Immature natural killer cell (primary cell): Measurements from ENCODE around the gene GPATCH4. TPM values are rescaled to one million over a fixed set of nuclear protein-coding genes. Genes with fewer than 3 reads are reported as not detected.
"Not testable (repeated sequence)": the region's sequence is repeated elsewhere in the genome, so short reads cannot be mapped to it uniquely, and the experiment has no call there.

ENCODE experiments used
- DNase-seq, 3 donors: peaks; one replicate each; pipeline ENCODE4 v3.0.0; 2022; ENCODE audit warnings: mixed read lengths in 1 of 3
- H3K27ac Mint-ChIP-seq, 6 donors: one replicate each; pipeline ENCODE4 v1.8.0; 2020; ENCODE audit warnings: mixed read lengths in 6 of 6, mild to moderate bottlenecking in 5 of 6, inconsistent platforms in 4 of 6, moderate library complexity in 3 of 6
- H3K27me3 Mint-ChIP-seq, 3 donors: one replicate each; pipeline ENCODE4 v1.8.0; 2020 to 2021; ENCODE audit warnings: low read depth in 3 of 3, mild to moderate bottlenecking in 3 of 3, mixed read lengths in 3 of 3, moderate library complexity in 3 of 3, inconsistent platforms in 1 of 3
- H3K36me3 Mint-ChIP-seq, 3 donors: one replicate each; pipeline ENCODE4 v1.8.0; 2020; ENCODE audit warnings: mixed read lengths in 3 of 3, inconsistent platforms in 2 of 3, mild to moderate bottlenecking in 2 of 3
- H3K4me1 Mint-ChIP-seq, 2 donors: one replicate each; pipeline ENCODE4 v1.8.0; 2020; ENCODE audit warnings: inconsistent platforms in 2 of 2, mild to moderate bottlenecking in 2 of 2, mixed read lengths in 2 of 2, moderate library complexity in 1 of 2
- H3K4me3 Mint-ChIP-seq, 5 donors: one replicate each; pipeline ENCODE4 v1.8.0; 2020; ENCODE audit warnings: mild to moderate bottlenecking in 5 of 5, mixed read lengths in 5 of 5, inconsistent platforms in 3 of 5, moderate library complexity in 3 of 5
- H3K9me3 Mint-ChIP-seq, 6 donors: one replicate each; pipeline ENCODE4 v1.8.0; 2020; ENCODE audit warnings: mild to moderate bottlenecking in 6 of 6, mixed read lengths in 6 of 6, inconsistent platforms in 4 of 6, moderate library complexity in 3 of 6
- polyA plus RNA-seq, 3 donors: library from polyadenylated mRNA; unstranded; fragments of 300-500 nt; fragmentation: Illumina TruSeq; gene quantifications; one replicate each; pipeline ENCODE4 v1.2.3, GENCODE V29; 2021

Gene GPATCH4
- polyA plus RNA-seq, 3 donors from 2014 or later: 7.7 to 42.2 (median 15.9) TPM

DNA sequence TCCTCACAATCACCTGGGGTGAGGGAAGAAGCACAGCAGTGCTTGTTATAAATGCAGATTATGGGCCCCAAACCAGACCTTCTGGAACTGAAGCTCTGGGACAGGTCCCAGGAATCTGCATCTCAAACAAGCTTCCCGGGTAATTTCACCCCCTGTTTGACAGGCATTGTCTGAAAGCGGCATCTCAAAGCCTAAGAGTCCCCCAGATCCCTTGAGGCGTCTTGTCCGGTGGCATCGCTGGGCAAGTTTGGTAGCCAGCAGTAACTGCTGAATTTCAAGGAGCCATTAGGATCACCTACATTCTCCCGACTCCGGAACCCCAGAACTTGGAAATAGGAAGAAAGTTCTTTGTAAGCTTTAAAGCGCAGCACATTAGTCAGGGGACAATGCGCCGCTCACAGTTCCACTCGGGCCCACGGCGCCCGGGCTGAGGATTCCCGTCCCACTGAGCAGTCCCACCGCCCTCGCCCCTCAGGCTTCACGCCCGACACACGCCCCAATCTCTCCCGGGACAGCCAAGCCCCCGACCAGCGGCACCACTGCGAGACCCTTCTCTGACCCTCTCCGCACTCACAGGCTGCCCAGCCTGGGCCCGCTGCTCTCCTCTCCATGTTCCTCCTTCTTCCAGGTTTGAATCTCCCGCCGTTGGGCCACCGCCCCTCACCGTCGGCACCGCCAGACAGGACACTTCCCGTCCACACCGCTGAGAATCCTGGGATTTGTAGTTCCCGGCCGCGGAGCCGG lies 29.2 kb downstream of the GPATCH4 start, which contains the start of gene IQGAP3:
IQGAP3 (minus strand) TSS at position 647 of the 744 bp plus-strand sequence; CDS start at position 611, 36 bp downstream.
- Mint-ChIP-seq H3K9me3 (no peaks in the 10 kb centered on the region), H3K4me1 (peaks cover 12 to 22% of the 10 kb centered on the region in 2 donors), H3K27ac (peak within 1 kb of the TSS in 1 of 6 donors; percentile 12), H3K27me3 (peaks cover 5 to 28% (median 25%) of the 10 kb centered on the region in 3 donors), H3K4me3 (peak within 1 kb of the TSS; percentile 60 to 85 (median 80)), H3K36me3 (no peaks in the 10 kb centered on the region)
- peak; percentile 47 to 59 (median 57) for DNase-seq

DNA sequence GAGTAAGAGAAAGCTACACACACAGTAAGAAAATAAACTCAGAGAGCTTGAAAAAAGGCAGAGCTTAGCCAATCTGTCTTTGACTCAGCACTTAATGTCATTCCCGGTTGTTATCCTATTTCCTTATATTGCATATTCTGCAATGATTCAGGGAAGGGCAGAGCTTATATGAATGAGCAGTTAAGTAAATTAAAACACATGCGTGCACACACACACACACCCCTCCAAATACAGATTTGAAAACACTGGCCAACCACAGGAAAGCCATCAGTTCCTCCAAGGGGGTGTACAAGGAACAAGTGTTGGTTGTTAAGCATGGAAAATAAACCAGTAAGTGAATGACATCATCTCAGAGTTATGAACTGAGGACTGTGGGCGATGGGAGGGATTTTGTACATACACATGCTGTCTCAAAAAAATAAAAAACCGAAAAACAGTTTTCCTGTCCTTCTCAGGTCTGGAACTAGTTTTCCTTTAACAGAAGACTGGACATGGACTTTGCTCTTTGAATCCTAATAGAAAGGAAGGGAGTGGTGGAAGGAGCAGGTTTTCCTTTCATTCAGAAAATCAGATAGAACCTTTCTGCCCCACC lies 29.9 kb downstream of the GPATCH4 start:
- Mint-ChIP-seq H3K9me3 (no peaks in the 10 kb centered on the region), H3K4me3 (peak overlapping the region in 1 of 5 donors; percentile 85), H3K27me3 (peaks cover 5 to 28% (median 25%) of the 10 kb centered on the region in 3 donors), H3K36me3 (no peaks in the 10 kb centered on the region), H3K27ac (no peak overlapping the region), H3K4me1 (peaks cover 12 to 22% of the 10 kb centered on the region in 2 donors)
- DNase-seq: no peak

DNA sequence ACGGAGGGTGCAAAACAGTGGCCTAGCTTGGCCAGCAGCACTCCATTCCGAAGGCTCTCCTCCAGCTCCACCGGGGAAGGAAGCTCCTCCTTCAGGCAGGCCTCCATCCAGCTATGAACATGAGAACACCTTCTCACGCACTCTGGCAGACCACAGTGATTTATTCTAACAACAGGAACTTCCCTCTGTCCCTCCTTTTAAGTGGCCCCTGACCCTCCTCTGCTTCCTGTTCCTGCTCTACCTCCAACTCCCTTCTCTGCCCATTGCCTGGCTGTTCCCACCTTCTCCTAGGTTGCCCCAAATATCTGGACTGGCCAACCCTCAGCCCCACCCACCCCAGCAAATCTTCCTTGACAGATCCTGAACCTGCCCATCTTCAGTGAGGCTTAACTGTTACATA lies 34.8 kb downstream of the GPATCH4 start:
- no peak overlapping the region for H3K4me3 Mint-ChIP-seq
- no peak overlapping the region for H3K27ac Mint-ChIP-seq
- H3K27me3 Mint-ChIP-seq: peaks cover 2 to 6% (median 5%) of the 10 kb centered on the region in 3 donors
- DNase-seq: no peak
- H3K36me3 Mint-ChIP-seq: no peaks in the 10 kb centered on the region
- peaks cover 3 to 8% of the 10 kb centered on the region in 2 donors for H3K4me1 Mint-ChIP-seq
- no peaks in the 10 kb centered on the region for H3K9me3 Mint-ChIP-seq

DNA sequence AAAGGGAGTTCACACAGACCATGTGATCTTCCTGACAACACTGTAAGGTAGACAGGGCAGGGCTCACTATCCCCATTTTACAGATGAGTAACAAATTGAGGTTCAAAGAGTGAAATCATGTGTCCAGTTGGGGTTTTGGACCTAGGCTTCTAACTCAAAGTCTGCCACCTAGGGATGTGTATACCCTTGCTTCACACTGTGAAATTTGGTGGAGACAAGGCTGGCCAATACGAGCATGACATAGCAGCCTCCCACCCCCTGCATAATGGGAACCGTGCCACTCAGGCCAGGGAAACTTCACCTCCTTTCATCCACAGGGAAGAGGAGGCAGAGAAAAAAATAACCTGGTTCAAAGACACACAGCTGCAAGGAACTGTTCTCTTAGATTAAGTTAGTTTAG lies 35.8 kb downstream of the GPATCH4 start:
- no peak for DNase-seq
- Mint-ChIP-seq H3K27ac (no peak overlapping the region), H3K36me3 (no peaks in the 10 kb centered on the region), H3K9me3 (no peaks in the 10 kb centered on the region), H3K27me3 (peaks cover 0 to 5% (median 1%) of the 10 kb centered on the region in 3 donors), H3K4me3 (no peak overlapping the region), H3K4me1 (no peaks in the 10 kb centered on the region)

DNA sequence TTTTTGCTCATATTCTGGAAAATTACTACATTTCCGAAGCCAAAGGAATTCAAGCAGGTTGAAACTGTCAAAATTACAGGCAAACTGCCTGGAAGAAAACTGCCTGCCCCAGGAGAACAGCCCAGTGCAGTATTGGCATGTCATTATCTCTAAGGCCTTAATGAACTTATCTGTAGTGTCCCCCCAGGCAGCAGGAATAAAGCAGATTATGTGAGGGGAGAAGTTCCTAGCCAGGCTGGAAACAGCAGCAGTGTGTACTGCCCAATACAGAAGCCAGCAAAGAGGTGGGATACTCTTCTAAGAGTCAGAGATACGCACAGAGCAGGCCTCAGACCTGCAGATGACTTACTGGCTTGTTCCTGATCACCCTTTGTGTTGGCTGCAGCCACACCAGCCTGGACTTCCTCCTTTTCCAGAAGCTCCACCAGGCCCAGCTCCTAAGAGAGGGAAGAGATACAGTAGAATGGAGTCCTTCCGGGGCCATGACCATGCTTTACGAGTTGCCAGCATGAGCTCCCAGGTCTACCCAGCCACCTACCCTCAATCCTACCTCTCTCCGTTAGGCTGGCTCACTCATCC lies 40.6 kb downstream of the GPATCH4 start:
- no peak for DNase-seq
- H3K27ac Mint-ChIP-seq: peak overlapping the region in 1 of 6 donors; percentile 22
- H3K9me3 Mint-ChIP-seq: no peaks in the 10 kb centered on the region
- no peaks in the 10 kb centered on the region for H3K4me1 Mint-ChIP-seq
- H3K4me3 Mint-ChIP-seq: no peak overlapping the region
- peaks cover 0 to 3% (median 0%) of the 10 kb centered on the region in 3 donors for H3K27me3 Mint-ChIP-seq
- H3K36me3 Mint-ChIP-seq: no peaks in the 10 kb centered on the region

DNA sequence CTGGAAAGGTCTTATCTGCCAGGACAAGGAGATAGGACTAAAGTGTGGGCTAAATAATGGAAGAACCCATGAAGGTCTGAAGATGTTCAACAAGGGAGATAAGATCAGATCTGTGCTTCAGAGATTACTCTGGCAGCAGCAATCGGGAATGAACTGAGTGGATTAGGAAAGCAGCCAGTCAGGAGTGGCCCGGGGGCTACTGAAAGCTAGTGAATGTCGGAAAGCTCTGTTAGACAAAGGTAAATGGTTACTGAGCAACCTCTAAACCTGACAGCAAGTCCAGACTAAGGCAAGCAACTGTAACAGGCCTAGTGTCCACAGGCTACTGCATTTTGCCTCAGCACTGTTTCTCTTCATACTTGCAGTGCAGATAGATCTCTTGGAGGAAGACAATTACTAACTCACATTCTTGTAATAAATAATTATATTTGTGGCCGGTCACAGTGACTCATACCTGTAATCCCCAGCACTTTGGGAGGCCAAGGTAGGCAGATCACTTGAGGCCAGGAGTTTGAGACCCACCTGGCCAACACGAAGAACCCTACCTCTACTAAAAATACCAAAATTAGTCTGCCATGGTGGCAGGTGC lies 41.4 kb downstream of the GPATCH4 start:
- H3K4me1 Mint-ChIP-seq: no peaks in the 10 kb centered on the region
- H3K4me3 Mint-ChIP-seq: no peak overlapping the region
- H3K27me3 Mint-ChIP-seq: peaks cover 0 to 3% (median 2%) of the 10 kb centered on the region in 3 donors
- H3K36me3 Mint-ChIP-seq: no peaks in the 10 kb centered on the region
- H3K9me3 Mint-ChIP-seq: no peaks in the 10 kb centered on the region
- H3K27ac Mint-ChIP-seq: no peak overlapping the region
- no peak for DNase-seq

DNA sequence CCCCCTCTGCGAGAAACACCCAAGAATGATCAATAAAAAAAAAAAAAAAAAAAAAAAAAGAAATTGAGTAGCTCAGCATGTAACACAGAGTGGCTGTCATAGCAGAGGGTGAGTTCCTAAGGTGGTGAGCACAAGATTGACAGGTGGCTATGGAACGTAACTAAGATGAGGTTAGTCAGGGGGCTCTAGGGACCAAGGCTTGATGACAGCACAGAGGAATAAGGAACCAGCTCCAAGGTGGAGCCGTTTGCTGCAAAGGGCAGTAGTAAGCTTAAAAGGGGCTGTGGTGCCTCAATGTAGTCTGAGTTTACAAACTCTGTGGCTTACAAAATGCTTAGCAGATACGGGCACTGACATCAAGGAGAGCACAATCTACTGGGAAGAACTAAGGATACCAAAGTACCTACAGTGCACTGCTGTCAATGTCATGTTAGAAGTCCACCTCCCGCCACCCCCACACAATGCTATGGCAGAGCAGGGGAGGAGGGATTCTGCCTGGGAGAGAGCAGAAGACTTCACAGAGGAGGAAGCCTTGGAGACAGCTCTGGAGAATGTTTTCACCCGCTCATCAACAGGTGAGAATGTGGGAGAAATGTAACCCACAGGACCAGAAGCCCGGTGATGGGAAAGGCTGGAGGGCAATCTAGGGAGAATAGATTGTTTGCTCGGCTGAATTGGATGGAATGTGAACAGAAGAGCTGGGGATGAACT lies 42.0 kb downstream of the GPATCH4 start:
- Mint-ChIP-seq H3K4me3 (no peak overlapping the region), H3K36me3 (no peaks in the 10 kb centered on the region), H3K27me3 (peaks cover 0 to 2% (median 2%) of the 10 kb centered on the region in 3 donors), H3K4me1 (no peaks in the 10 kb centered on the region), H3K9me3 (no peaks in the 10 kb centered on the region), H3K27ac (no peak overlapping the region)
- no peak for DNase-seq

DNA sequence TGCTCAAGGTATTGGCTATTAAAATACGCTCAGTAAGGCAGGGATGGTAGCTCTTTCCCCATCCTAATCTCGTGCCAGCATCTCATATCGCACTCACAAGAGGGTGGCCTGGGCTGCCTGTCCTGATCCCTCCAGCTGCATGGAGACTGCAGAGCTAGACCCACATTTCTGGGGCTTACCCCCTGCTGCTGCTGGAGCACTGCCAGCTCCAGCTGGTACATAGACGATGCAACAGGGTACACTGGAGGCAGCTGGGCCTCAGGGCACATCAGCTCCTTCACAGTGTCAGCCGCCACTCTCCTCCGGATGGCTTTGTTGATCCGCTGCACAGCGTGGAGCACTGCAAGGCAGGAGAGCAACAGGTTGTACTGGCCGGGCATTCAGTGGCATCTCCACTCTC lies 44.9 kb downstream of the GPATCH4 start:
- no peak for DNase-seq
- Mint-ChIP-seq H3K36me3 (peaks cover 0 to 3% (median 0%) of the 10 kb centered on the region in 3 donors), H3K27ac (no peak overlapping the region), H3K9me3 (no peaks in the 10 kb centered on the region), H3K4me3 (no peak overlapping the region), H3K4me1 (peaks cover 0 to 2% of the 10 kb centered on the region in 2 donors), H3K27me3 (peaks cover 0 to 2% (median 0%) of the 10 kb centered on the region in 3 donors)

DNA sequence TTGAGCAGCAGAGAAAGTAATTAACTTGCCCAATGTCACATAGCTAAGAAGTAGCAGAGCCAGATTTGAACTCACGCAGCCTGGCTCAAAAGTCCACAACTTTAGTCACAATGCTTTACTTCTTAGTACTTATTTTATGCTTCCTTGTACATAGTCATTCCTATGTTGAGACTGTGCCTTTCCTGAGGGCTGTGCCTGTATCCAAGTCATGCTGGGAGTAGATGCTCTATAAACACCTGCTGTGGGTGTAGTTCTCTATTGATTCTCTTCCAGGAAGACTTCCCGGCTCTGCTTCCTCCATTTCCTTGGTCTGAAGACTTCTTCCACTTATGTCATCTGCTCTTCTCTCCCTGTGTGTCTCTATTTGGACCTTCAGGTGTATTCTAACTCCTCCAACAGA lies 45.6 kb downstream of the GPATCH4 start:
- H3K9me3 Mint-ChIP-seq: no peaks in the 10 kb centered on the region
- no peak overlapping the region for H3K27ac Mint-ChIP-seq
- no peak overlapping the region for H3K4me3 Mint-ChIP-seq
- no peak for DNase-seq
- H3K4me1 Mint-ChIP-seq: peaks cover 0 to 2% of the 10 kb centered on the region in 2 donors
- H3K36me3 Mint-ChIP-seq: peaks cover 0 to 3% (median 0%) of the 10 kb centered on the region in 3 donors
- H3K27me3 Mint-ChIP-seq: peaks cover 0 to 2% (median 0%) of the 10 kb centered on the region in 3 donors

DNA sequence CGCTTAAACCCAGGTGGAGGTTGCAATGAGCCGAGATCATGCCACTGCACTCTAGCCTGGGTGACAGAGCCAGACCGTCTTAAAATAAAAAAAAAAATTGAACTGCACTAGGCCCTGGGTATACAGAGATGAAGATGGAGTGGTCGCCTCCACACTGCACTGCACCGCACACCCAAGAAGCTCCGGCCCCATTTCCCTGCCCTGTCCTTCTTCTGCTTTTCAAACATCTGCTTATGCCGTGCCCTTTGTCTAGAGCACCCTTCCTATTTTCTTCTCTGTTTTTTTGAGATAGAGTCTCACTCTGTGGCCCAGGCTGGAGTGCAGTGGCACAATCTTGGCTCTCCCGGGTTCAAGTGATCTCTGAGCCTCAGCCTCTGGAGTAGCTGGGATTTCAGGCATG lies 46.3 kb downstream of the GPATCH4 start:
- no peak for DNase-seq
- Mint-ChIP-seq H3K27ac (no peak overlapping the region), H3K36me3 (peaks cover 0 to 3% (median 0%) of the 10 kb centered on the region in 3 donors), H3K9me3 (no peaks in the 10 kb centered on the region), H3K4me1 (peaks cover 0 to 2% of the 10 kb centered on the region in 2 donors), H3K4me3 (no peak overlapping the region), H3K27me3 (peaks cover 0 to 2% (median 0%) of the 10 kb centered on the region in 3 donors)

DNA sequence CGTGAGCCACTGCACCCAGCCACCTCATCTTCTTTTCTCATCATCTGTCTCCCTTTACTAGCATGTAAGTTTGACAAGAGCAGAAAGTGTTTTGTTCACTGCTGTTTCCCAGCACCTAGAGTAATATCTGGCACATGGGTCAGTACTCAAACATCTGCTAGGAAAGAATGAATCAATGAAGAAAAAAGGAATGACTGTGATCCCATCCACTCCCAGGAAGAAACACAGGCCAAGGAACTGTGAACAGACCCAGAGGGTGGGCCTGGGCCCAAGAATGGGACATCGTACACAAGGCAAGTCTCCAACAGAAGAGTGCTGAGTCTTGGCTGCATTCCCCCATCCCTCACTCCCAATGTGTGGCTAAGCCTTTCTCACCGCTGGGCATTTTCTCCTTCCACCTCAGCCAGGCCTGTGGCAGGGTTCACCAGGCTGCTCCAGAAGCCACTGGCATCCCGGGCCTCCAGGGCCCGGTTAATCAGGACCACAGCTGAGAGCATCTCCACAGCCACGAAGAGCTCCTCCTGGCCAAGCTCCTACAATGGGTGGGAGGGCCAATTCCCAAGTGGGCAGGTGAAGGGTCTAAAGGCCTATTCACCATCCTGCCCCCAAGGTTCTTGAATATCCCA lies 47.3 kb downstream of the GPATCH4 start:
- Mint-ChIP-seq H3K4me3 (no peak overlapping the region), H3K27ac (no peak overlapping the region), H3K36me3 (peaks cover 0 to 3% (median 0%) of the 10 kb centered on the region in 3 donors), H3K27me3 (peaks cover 0 to 2% (median 0%) of the 10 kb centered on the region in 3 donors), H3K9me3 (no peaks in the 10 kb centered on the region), H3K4me1 (peaks cover 0 to 2% of the 10 kb centered on the region in 2 donors)
- no peak for DNase-seq

DNA sequence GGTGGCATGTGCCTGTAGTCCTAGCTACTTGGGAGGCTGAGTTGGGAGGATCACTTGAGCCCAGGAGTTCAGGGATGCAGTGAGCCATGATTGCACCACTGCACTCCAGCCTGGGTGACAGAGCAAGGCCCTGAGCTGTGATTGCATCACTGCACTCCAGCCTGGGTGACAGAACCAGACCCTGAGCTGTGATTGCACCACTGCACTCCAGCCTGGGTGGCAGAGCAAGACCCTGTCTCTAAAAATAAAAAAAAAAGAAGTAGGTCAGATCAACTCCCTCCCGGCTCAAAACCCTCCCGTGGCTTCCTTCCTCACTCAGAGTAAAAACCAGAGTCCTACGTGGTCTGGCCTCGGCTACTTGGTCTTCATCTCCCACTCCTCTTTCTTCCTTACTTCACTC lies 48.3 kb downstream of the GPATCH4 start:
- H3K4me1 Mint-ChIP-seq, H3K4me3 Mint-ChIP-seq, H3K27me3 Mint-ChIP-seq, DNase-seq, H3K9me3 Mint-ChIP-seq, H3K36me3 Mint-ChIP-seq: not testable (repeated sequence)
- H3K27ac Mint-ChIP-seq: peak overlapping the region in 1 of 6 donors; percentile 29

DNA sequence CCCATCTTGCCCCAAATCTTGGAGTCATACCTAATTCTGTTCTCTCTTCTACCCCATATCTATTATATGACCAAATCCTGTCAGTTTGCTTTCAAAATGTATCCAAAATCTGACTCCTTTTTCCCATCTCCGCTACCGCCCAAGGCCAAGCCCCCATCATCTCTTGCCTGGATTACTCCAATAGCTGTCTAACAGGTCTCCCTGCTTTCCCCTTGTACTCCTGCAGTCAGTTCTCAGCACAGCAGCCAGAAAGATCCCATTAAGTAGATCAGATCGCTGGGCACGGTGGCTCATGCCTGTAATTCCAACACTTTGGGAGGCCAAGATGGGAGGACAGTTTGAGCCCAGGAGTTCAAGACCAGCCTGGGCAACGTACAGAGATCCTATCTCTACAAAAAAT lies 48.8 kb downstream of the GPATCH4 start:
- Mint-ChIP-seq H3K9me3 (no peaks in the 10 kb centered on the region), H3K27ac (peak overlapping the region in 1 of 6 donors; percentile 54), H3K4me3 (no peak overlapping the region), H3K4me1 (peaks cover 0 to 2% of the 10 kb centered on the region in 2 donors), H3K36me3 (peaks cover 0 to 3% (median 0%) of the 10 kb centered on the region in 3 donors), H3K27me3 (peaks cover 0 to 2% (median 0%) of the 10 kb centered on the region in 3 donors)
- no peak for DNase-seq
